ENCODE measurements around the gene CAMK1.
A peak's percentile ranks its signal among the peaks of the same experiment; 100 is the strongest.
"Not testable (repeated sequence)": the region's sequence is repeated elsewhere in the genome, so short reads cannot be mapped to it uniquely, and the experiment has no call there.

Gene CAMK1

GRCh38 chr3:9776896-9777693 is 7.3 kb upstream of the CAMK1 start:
- no peak for TF ChIP-seq CTCF (IDR thresholded peaks at IDR 0.05; ENCODE audit: low read depth, low read length, missing control alignments)
- no peak overlapping the region for H3K4me3 ChIP-seq (replicated peaks; ENCODE audit: low read depth, low read length)
- no peak for DNase-seq (ENCODE audit: extremely low read depth, low read depth)

GRCh38 chr3:9771007-9771406 is 1.3 kb upstream of the CAMK1 start:
- H3K4me3 ChIP-seq (replicated peaks; ENCODE audit: low read depth, low read length); DNase-seq (ENCODE audit: extremely low read depth, low read depth): not testable (repeated sequence)

- no peak for TF ChIP-seq CTCF (IDR thresholded peaks at IDR 0.05; ENCODE audit: low read depth, low read length, missing control alignments)
- no peak for DNase-seq (ENCODE audit: extremely low read depth, low read depth)
- H3K4me3 ChIP-seq (replicated peaks; ENCODE audit: low read depth, low read length): peak overlapping the region; percentile 75
Observed at GRCh38 chr3:9770276-9770812, 597 bp upstream of the CAMK1 start.

GRCh38 chr3:9769012-9769411 is 735 bp downstream of the CAMK1 start:
- no peak for TF ChIP-seq CTCF (IDR thresholded peaks at IDR 0.05; ENCODE audit: low read depth, low read length, missing control alignments)
- peak overlapping the region; percentile 75 for H3K4me3 ChIP-seq (replicated peaks; ENCODE audit: low read depth, low read length)
- DNase-seq (ENCODE audit: extremely low read depth, low read depth): no peak

GRCh38 chr3:9768141-9768775 is 1.5 kb downstream of the CAMK1 start:
- peak overlapping the region; percentile 75 for H3K4me3 ChIP-seq (replicated peaks; ENCODE audit: low read depth, low read length)
- TF ChIP-seq CTCF (IDR thresholded peaks at IDR 0.05; ENCODE audit: low read depth, low read length, missing control alignments): no peak
- no peak for DNase-seq (ENCODE audit: extremely low read depth, low read depth)

- no peak for DNase-seq (ENCODE audit: extremely low read depth, low read depth)
- no peak overlapping the region for H3K4me3 ChIP-seq (replicated peaks; ENCODE audit: low read depth, low read length)
- TF ChIP-seq CTCF (IDR thresholded peaks at IDR 0.05; ENCODE audit: low read depth, low read length, missing control alignments): no peak
Observed at GRCh38 chr3:9767418-9767817, 2.3 kb downstream of the CAMK1 start.

- no peak overlapping the region for H3K4me3 ChIP-seq (replicated peaks; ENCODE audit: low read depth, low read length)
- no peak for TF ChIP-seq CTCF (IDR thresholded peaks at IDR 0.05; ENCODE audit: low read depth, low read length, missing control alignments)
- DNase-seq (ENCODE audit: extremely low read depth, low read depth): no peak
Observed at GRCh38 chr3:9765865-9766264, 3.9 kb downstream of the CAMK1 start.
